ENCODE measurements around the gene VAT1L.

Gene VAT1L

DNA sequence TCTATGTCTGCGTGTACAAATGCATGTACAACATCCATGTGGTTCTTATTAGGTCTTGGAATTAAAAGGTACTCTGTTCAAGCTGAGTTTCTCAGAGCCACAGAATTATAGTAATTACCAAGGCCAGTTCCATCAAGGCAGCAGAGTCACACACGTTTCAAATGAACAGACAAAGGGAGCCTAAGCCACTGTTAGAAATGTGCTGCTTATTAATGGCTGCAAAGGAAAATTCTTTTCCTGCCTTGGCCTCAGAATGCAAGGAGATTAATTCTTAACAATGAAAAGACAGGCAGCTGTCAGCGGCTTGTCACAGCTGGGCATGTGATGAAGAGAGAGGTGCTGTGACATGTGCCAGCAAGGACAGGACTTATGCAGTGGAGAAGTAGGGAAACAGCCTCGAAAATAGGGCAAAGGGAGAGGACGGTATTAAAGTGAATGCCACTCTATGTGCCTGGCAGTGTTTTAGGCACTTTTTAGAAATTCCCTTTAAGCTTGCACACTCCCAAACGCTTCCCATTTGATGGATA is 133.9 kb downstream of the VAT1L start:
- no peak for DNase-seq (ENCODE audit: low read depth)
- H3K4me3 ChIP-seq (ENCODE audit: low read depth, low read length): no peak overlapping the region
- TF ChIP-seq, protein P1, sequence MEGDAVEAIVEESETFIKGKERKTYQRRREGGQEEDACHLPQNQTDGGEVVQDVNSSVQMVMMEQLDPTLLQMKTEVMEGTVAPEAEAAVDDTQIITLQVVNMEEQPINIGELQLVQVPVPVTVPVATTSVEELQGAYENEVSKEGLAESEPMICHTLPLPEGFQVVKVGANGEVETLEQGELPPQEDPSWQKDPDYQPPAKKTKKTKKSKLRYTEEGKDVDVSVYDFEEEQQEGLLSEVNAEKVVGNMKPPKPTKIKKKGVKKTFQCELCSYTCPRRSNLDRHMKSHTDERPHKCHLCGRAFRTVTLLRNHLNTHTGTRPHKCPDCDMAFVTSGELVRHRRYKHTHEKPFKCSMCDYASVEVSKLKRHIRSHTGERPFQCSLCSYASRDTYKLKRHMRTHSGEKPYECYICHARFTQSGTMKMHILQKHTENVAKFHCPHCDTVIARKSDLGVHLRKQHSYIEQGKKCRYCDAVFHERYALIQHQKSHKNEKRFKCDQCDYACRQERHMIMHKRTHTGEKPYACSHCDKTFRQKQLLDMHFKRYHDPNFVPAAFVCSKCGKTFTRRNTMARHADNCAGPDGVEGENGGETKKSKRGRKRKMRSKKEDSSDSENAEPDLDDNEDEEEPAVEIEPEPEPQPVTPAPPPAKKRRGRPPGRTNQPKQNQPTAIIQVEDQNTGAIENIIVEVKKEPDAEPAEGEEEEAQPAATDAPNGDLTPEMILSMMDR (IDR thresholded peaks at IDR 0.05; ENCODE audit: insufficient read depth, low read depth, low read length, missing control alignments): no peak

DNA sequence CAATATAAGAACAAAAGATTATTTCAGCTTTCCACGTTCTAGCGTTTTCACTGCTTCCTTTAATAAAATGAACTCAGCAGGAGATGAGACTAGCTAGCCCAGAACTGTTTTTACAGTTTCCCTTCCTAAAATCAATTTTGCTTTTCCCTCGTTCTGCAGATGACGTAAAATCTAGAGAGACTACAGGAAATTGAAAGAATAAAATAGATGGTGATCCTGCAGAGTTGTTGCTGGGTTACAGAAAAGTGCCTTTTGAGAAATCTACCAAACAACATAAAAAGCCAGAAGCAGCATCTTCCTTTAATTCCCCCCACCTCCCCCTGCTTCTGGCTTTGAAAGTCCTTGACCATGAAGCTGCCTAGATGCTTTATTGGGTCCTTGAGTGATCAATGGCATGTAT is 137.2 kb downstream of the VAT1L start:
- TF ChIP-seq, protein P1 (IDR thresholded peaks at IDR 0.05; ENCODE audit: insufficient read depth, low read depth, low read length, missing control alignments): no peak
- no peak for DNase-seq (ENCODE audit: low read depth)
- no peak overlapping the region for H3K4me3 ChIP-seq (ENCODE audit: low read depth, low read length)

DNA sequence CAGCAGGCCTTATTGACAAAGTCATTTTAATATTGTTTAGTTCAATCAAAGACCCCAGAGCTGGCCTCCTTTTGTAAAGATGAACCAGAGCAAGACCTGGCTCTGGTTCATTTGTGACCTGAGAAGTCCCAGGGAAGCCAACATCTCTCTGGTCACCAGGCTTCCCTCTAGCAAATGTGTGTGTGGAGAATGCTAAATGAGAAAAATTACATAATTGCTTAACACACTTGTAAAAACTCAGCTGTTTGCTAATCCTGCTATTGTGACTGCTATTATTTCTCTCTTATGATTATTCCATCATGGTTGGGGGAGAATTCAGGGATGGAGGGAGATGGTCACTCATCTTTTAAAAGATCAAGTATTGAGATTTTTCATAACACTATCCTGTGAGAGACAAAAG is 139.7 kb downstream of the VAT1L start:
- TF ChIP-seq, protein P1 (IDR thresholded peaks at IDR 0.05; ENCODE audit: insufficient read depth, low read depth, low read length, missing control alignments): no peak
- H3K4me3 ChIP-seq (ENCODE audit: low read depth, low read length): no peak overlapping the region
- no peak for DNase-seq (ENCODE audit: low read depth)

DNA sequence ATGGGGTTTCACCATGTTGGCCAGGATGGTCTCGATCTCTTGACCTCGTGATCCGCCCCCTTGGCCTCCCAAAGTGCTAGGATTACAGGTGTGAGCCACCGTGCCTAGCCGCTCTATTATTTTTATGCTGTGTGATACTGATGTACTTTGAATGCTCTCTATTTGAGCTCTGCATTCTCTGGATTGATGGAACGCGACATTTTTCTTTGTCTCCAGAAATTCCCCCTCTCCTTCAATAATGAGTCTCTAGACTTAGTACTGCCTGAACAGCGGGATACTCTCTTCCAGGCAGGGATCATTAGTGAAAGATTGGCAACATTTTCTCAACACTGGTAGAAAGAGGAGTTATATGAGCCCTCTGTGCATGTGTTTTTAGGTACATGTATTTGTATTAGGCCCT is 140.6 kb downstream of the VAT1L start:
- DNase-seq (ENCODE audit: low read depth): no peak
- TF ChIP-seq, protein P1 (IDR thresholded peaks at IDR 0.05; ENCODE audit: insufficient read depth, low read depth, low read length, missing control alignments): no peak
- no peak overlapping the region for H3K4me3 ChIP-seq (ENCODE audit: low read depth, low read length)

DNA sequence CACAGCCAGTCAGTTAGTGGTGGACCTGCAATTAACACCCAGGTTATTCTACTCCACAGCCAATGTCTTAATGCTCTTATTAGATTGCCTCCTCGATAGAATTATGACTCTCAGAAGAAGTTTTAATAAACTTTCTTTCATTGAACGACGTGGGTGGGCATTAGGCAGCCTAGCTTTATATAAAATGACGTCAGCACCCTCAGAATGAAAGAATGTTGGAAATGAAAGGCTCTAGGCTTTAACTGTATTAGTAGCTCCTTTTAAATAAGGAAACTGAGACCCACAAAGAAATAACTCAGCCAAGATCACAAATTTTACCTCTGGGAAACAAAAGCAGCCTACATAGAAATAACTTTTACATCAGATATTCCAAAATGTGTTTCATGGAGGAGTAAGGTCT is 142.7 kb downstream of the VAT1L start:
- no peak overlapping the region for H3K4me3 ChIP-seq (ENCODE audit: low read depth, low read length)
- TF ChIP-seq, protein P1 (IDR thresholded peaks at IDR 0.05; ENCODE audit: insufficient read depth, low read depth, low read length, missing control alignments): no peak
- no peak for DNase-seq (ENCODE audit: low read depth)

DNA sequence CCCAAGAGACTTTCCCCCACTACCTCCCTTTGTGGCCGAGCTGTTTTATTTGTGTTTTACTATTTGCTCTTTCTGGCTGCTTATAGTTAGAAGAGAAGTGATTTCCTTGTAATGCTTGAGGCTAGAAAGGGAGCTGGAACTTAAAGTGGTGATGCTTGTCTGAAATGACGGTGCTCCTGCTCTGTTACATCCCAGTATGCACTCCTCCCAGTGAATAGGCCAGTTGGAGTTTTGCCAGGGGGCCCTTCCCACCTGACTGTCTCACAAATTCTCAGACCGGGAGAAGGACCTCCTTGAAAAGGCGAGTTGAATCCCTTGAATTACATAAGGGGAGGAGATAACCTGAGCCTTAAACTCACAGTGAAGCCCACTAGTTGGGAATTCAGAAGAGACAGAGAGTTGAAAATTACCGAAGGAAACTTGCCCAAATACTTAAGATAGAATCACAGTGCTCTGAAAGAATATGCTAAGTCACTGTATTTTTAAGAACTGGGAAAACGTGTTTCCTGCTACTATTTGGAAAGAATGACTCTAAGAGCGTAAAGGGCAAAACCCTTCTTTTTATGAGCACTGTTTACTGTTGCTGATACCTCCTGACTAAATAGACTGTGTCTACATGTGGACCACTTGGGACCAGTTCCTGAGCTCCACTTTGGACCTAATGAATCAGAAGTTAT is 149.2 kb downstream of the VAT1L start:
- TF ChIP-seq, protein P1 (IDR thresholded peaks at IDR 0.05; ENCODE audit: insufficient read depth, low read depth, low read length, missing control alignments): no peak
- no peak overlapping the region for H3K4me3 ChIP-seq (ENCODE audit: low read depth, low read length)
- no peak for DNase-seq (ENCODE audit: low read depth)

DNA sequence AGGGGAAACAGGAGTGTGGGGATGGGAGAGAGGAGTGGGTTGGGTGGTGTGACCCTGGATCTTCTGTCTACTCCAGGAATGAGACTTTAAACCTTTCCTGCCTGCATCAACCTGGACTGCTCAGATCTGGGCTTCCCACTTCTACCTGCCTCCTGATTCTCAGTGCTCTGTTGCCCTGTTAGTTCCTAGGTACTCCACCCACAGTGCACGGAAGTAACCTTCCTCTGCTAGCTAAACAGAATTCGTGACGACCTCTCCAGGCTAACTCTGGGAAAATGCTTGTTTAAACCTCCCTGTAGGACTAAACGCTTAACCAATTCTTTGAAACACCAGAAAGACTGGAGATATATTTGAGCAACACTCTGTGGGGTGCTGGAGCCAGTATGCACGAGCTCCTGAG is 150.5 kb downstream of the VAT1L start:
- no peak for DNase-seq (ENCODE audit: low read depth)
- H3K4me3 ChIP-seq (ENCODE audit: low read depth, low read length): no peak overlapping the region
- TF ChIP-seq, protein P1 (IDR thresholded peaks at IDR 0.05; ENCODE audit: insufficient read depth, low read depth, low read length, missing control alignments): no peak

Data from GM12865 (cell line).